DOHH2 (cell line): ENCODE measurements around the gene TMEM26.

ENCODE experiments used
- H3F3A ChIP-seq: fragments of 200-600 bp; sonication (generic), shearing (Covaris generic); 2 replicates; pipeline ENCODE4 v1.6.0; 2016; ENCODE audit warnings: antibody characterized with exemption, mild to moderate bottlenecking; ENCODE audit not compliant: control insufficient read depth, insufficient read depth
- H3K27ac ChIP-seq: fragments of 200-600 bp; sonication (generic); 2 replicates; pipeline ENCODE4 v1.5.1; 2014; ENCODE audit warnings: low read depth, mild to moderate bottlenecking, low read length, moderate library complexity
- H3K27me3 ChIP-seq: fragments of 200-600 bp; sonication (generic); 2 replicates; pipeline ENCODE4 v1.6.1; 2014; ENCODE audit warnings: mild to moderate bottlenecking, low read length, mixed read lengths; ENCODE audit not compliant: control insufficient read depth
- H3K36me3 ChIP-seq: fragments of 200-600 bp; sonication (generic); 2 replicates; pipeline ENCODE4 v1.6.1; 2014; ENCODE audit warnings: mild to moderate bottlenecking, low read length, moderate library complexity, mixed read lengths; ENCODE audit not compliant: control insufficient read depth
- H3K4me1 ChIP-seq: fragments of 200-600 bp; sonication (generic); 2 replicates; pipeline ENCODE4 v1.6.1; 2014; ENCODE audit warnings: mild to moderate bottlenecking, low read length, mixed read lengths; ENCODE audit not compliant: control insufficient read depth
- H3K4me2 ChIP-seq: fragments of 200-600 bp; sonication (generic); 2 replicates; pipeline ENCODE4 v1.6.0; 2014; ENCODE audit warnings: mild to moderate bottlenecking, low read length, moderate library complexity
- H3K4me3 ChIP-seq: fragments of 200-600 bp; sonication (generic); 2 replicates; pipeline ENCODE4 v1.5.1; 2014; ENCODE audit warnings: mild to moderate bottlenecking, low read length, mixed read lengths
- H3K79me2 ChIP-seq: fragments of 200-600 bp; sonication (generic); 2 replicates; pipeline ENCODE4 v1.6.1; 2014; ENCODE audit warnings: mild to moderate bottlenecking, low read length, mixed read lengths; ENCODE audit not compliant: control insufficient read depth
- H3K9me2 ChIP-seq: fragments of 200-600 bp; sonication (generic); replicated peaks from 2 replicates; pipeline ENCODE4 v1.6.1; 2014; ENCODE audit warnings: mild to moderate bottlenecking, low read length, mixed read lengths; ENCODE audit not compliant: control insufficient read depth
- H3K9me3 ChIP-seq: fragments of 200-600 bp; sonication (generic); 2 replicates; pipeline ENCODE4 v1.6.1; 2014; ENCODE audit warnings: antibody characterized with exemption, low read length, mixed read lengths; ENCODE audit not compliant: control insufficient read depth, insufficient read depth
- H4K20me1 ChIP-seq: fragments of 200-600 bp; sonication (generic); 2 replicates; pipeline ENCODE4 v1.6.0; 2014; ENCODE audit warnings: low read depth, mild to moderate bottlenecking, antibody characterized with exemption, low read length, moderate library complexity; ENCODE audit not compliant: control insufficient read depth, insufficient read depth
- EZH2phosphoT487 ChIP-seq: fragments of 200-600 bp; sonication (generic); IDR thresholded peaks from 2 replicates; pipeline ENCODE4 v1.6.1; 2017; ENCODE audit warnings: borderline replicate concordance, mild to moderate bottlenecking, antibody characterized with exemption, low read length, moderate library complexity, mixed read lengths
- TF ChIP-seq, protein P1 (sequence below): fragments of 200-600 bp; sonication (generic); IDR thresholded peaks from one replicate; pipeline ENCODE4 v1.5.1; 2014; ENCODE audit warnings: antibody characterized with exemption, mild to moderate bottlenecking, low read depth, low read length; ENCODE audit not compliant: poor library complexity, severe bottlenecking

Gene TMEM26

DNA sequence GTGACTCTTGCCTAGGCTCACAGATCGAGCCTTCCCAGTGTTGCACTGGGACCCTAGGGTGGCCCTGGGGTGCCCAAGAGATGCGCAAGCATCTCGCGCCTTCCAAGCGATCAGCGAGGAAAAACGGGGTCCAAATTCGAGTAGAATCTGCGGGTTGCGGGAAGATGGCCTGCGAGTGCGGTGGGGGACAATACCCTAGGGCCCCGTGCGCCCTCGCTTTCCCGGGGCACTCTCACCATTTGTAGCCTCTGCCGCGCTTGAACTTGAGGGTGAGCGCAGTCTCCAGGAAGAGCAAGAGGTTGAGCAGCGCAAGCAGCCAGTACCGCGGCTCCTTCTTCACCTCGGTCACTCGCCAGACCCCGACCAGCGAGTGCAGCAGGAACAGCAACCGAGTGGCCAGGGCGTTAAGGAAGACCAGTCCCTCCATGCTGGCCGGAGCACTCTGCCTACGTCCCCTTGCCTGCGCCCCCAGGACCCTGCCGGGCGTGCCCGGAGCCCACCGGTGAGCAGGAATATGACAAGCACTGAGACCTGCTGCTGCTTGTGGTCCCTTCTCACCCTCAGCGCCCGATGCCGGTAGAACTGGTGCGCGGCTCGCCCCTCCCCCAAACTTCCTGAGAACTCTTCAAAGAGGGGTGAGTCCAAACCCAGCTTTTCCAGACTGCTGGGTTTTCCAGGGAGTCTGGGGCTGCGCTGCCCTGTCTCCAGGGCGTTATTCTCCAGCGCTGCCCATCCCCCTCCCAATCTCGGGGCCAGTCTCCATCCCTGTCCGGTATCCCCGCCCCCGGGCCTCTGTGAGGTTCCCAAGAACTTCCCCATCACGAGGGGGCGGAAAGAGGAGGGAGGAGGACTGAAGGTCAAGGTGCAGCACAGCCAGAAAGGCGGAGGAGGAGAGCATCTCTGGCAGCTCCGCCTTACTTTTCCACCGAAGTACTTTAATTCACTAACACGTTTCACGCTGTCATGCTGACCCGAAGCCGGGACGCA is at the start of gene TMEM26:
TSS of gene TMEM26 (minus strand) at position 727 of the 987 bp plus-strand sequence. CDS start at position 427, 300 bp downstream.
- Histone ChIP-seq H4K20me1 (no peaks in the 10 kb centered on the region), H3K27ac (no peak within 1 kb of the TSS), H3K9me2 (no peaks in the 10 kb centered on the region), H3K4me2 (no peak within 1 kb of the TSS), H3K9me3 (peaks cover 3% of the 10 kb centered on the region; the same call in 1 of the 2 replicates), H3K4me3 (no peak within 1 kb of the TSS), H3F3A (no peaks in the 10 kb centered on the region), H3K79me2 (no peaks in the 10 kb centered on the region), H3K36me3 (no peaks in the 10 kb centered on the region), H3K4me1 (no peaks in the 10 kb centered on the region), H3K27me3 (no peaks in the 10 kb centered on the region)
- no peak for TF ChIP-seq EZH2phosphoT487
- TF ChIP-seq, protein P1, sequence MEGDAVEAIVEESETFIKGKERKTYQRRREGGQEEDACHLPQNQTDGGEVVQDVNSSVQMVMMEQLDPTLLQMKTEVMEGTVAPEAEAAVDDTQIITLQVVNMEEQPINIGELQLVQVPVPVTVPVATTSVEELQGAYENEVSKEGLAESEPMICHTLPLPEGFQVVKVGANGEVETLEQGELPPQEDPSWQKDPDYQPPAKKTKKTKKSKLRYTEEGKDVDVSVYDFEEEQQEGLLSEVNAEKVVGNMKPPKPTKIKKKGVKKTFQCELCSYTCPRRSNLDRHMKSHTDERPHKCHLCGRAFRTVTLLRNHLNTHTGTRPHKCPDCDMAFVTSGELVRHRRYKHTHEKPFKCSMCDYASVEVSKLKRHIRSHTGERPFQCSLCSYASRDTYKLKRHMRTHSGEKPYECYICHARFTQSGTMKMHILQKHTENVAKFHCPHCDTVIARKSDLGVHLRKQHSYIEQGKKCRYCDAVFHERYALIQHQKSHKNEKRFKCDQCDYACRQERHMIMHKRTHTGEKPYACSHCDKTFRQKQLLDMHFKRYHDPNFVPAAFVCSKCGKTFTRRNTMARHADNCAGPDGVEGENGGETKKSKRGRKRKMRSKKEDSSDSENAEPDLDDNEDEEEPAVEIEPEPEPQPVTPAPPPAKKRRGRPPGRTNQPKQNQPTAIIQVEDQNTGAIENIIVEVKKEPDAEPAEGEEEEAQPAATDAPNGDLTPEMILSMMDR = no peak

GRCh38 chr10:61500460-61500859 is 47.3 kb upstream of the TMEM26 start:
- Histone ChIP-seq H3F3A (no peaks in the 10 kb centered on the region), H3K9me3 (no peaks in the 10 kb centered on the region), H3K4me3 (no peak overlapping the region), H4K20me1 (no peaks in the 10 kb centered on the region), H3K4me1 (no peaks in the 10 kb centered on the region), H3K79me2 (no peaks in the 10 kb centered on the region), H3K4me2 (no peak overlapping the region), H3K36me3 (no peaks in the 10 kb centered on the region), H3K27me3 (peaks cover 5% of the 10 kb centered on the region; the same call in 1 of the 2 replicates), H3K9me2 (no peaks in the 10 kb centered on the region), H3K27ac (no peak overlapping the region)
- TF ChIP-seq, protein P1 = no peak
- no peak for TF ChIP-seq EZH2phosphoT487

DNA sequence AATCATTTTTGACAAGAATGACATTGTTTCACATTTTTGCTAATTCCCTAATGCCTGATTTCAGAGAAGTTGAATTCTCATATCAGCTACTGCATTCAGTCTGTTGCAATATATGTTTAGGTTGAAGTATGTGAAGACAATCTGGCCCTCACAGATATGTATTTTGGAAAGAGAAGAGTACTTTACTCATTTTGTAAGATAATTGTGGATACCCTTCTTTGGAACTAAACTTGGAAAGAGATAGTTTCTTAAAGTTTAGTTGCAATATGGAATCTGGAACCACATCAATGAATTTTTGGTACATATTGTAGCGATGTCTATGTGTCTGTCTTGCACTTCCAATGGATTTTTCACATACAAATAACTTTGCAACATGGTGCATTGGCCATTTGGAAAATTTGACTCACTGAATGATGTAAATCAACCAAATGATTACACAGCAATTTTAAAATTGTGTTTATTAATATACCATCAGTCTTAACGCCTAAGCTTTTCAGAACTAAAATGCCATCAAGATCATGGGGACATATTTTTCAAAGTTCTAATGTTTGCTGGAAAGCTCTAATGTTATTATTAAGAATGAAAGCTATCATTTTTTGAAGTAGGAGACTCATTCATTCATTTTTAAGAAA is 39.3 kb upstream of the TMEM26 start:
- Histone ChIP-seq H3K27me3 (peaks cover 3% of the 10 kb centered on the region; the same call in 1 of the 2 replicates), H3K4me3 (no peak overlapping the region), H3K9me3 (no peaks in the 10 kb centered on the region), H4K20me1 (no peaks in the 10 kb centered on the region), H3K4me1 (no peaks in the 10 kb centered on the region), H3K79me2 (no peaks in the 10 kb centered on the region), H3K27ac (no peak overlapping the region), H3K36me3 (no peaks in the 10 kb centered on the region), H3K9me2 (no peaks in the 10 kb centered on the region), H3K4me2 (no peak overlapping the region), H3F3A (no peaks in the 10 kb centered on the region)
- TF ChIP-seq, protein P1 = no peak
- TF ChIP-seq EZH2phosphoT487 = no peak
